HepG2 (cell line): ENCODE data around the gene NEURL1B. TPM values are rescaled to one million over a fixed set of nuclear protein-coding genes. Genes with fewer than 3 reads are reported as not detected.

ENCODE experiments used
- ATF7-NPFF ChIP-seq: sonication (generic); formaldehyde crosslinking; IDR thresholded peaks from 2 replicates; pipeline ENCODE4 v1.8.1; 2023; ENCODE audit warnings: mild to moderate bottlenecking, low read depth, missing genetic modification reagents, moderate library complexity
- FOXK1 ChIP-seq: sonication (generic); formaldehyde crosslinking; IDR thresholded peaks from 2 replicates; pipeline ENCODE4 v1.4.0; 2020; ENCODE audit warnings: low read depth, missing genetic modification reagents, borderline replicate concordance
- GATAD1 ChIP-seq: IDR thresholded peaks from 2 replicates; pipeline ENCODE4 v1.6.1; 2016; ENCODE audit warnings: missing genetic modification reagents, missing compliant biosample characterization
- HNRNPLL ChIP-seq: fragments of 200-400 bp; formaldehyde crosslinking; IDR thresholded peaks from 2 replicates; pipeline ENCODE4 v1.6.1; 2017; ENCODE audit warnings: mild to moderate bottlenecking, low read depth, low read length; ENCODE audit not compliant: poor library complexity, severe bottlenecking
- KDM5A ChIP-seq: fragments of 200-600 bp; sonication (generic); IDR thresholded peaks from 2 replicates; pipeline ENCODE4 v1.7.0; 2018; ENCODE audit warnings: antibody characterized with exemption, mild to moderate bottlenecking, low read length, borderline replicate concordance
- MAZ ChIP-seq, 2 experiments: sonication (generic) in 1 of 2; formaldehyde crosslinking in 1 of 2; IDR thresholded peaks; 2 replicates each; pipeline versions ENCODE4 v1.5.0 to v1.6.1; 2012 to 2020; ENCODE audit warnings: low read depth in 2 of 2, mild to moderate bottlenecking in 2 of 2, borderline replicate concordance in 1 of 2, improper control_type of control experiment in 1 of 2, low read length in 1 of 2, missing genetic modification reagents in 1 of 2, moderate library complexity in 1 of 2
- NAIF1 ChIP-seq: sonication (generic); formaldehyde crosslinking; IDR thresholded peaks from 2 replicates; pipeline ENCODE4 v1.5.0; 2020; ENCODE audit warnings: mild to moderate bottlenecking, missing genetic modification reagents, borderline replicate concordance
- TAF1 ChIP-seq: sonication (generic); formaldehyde crosslinking; IDR thresholded peaks from 2 replicates; pipeline ENCODE4 v1.4.0; 2020; ENCODE audit warnings: missing genetic modification reagents
- ZFP41 ChIP-seq: sonication (generic); formaldehyde crosslinking; IDR thresholded peaks from 2 replicates; pipeline ENCODE4 v1.4.0; 2020; ENCODE audit warnings: mild to moderate bottlenecking, missing genetic modification reagents, borderline replicate concordance
- polyA plus RNA-seq, 8 experiments: library from polyadenylated mRNA; depleted of rRNA in 3 of 8; stranded (reverse) in 7 of 8; unstranded in 1 of 8; fragments of >200 nt; fragmentation: Illumina TruSeq in 4 of 8; extraction: Trizol in 4 of 8; gene quantifications; 2 replicates each; pipeline versions ENCODE4 v1.2.1 to v1.2.3, GENCODE V29; 2011 to 2016; ENCODE audit warnings: low read depth in 4 of 8, missing spikeins in 1 of 8, mixed read lengths in 1 of 8; ENCODE audit not compliant: insufficient read depth in 1 of 8
- total RNA-seq, 5 experiments: library from RNA; depleted of rRNA; stranded (reverse); fragments of >200 nt; fragmentation: Illumina TruSeq; extraction: Trizol; gene quantifications; 2 replicates each; pipeline ENCODE4 v1.2.3, GENCODE V29; 2016; ENCODE audit warnings: low read depth in 1 of 5
- TF ChIP-seq, protein P1 (sequence below): sonication (generic); formaldehyde crosslinking; IDR thresholded peaks from 2 replicates; pipeline ENCODE4; 2020; ENCODE audit warnings: missing genetic modification reagents, mild to moderate bottlenecking, borderline replicate concordance
- TF ChIP-seq, protein P2 (sequence below): sonication (generic); formaldehyde crosslinking; IDR thresholded peaks from 2 replicates; pipeline ENCODE4 v1.4.0; 2020; ENCODE audit warnings: missing genetic modification reagents
- TF ChIP-seq, protein P3 (sequence below): sonication (generic); formaldehyde crosslinking; IDR thresholded peaks from 2 replicates; pipeline ENCODE4 v1.9.0; 2022; ENCODE audit warnings: missing genetic modification reagents, mild to moderate bottlenecking, borderline replicate concordance
- TF ChIP-seq, protein P4 (sequence below): sonication (generic); formaldehyde crosslinking; IDR thresholded peaks from 2 replicates; pipeline ENCODE4 v1.5.1; 2020; ENCODE audit warnings: missing genetic modification reagents, mild to moderate bottlenecking, borderline replicate concordance
- TF ChIP-seq, protein P5 (sequence below): sonication (generic); formaldehyde crosslinking; IDR thresholded peaks from 2 replicates; pipeline ENCODE4 v1.5.0; 2020; ENCODE audit warnings: missing genetic modification reagents

Gene NEURL1B
- total and polyA plus RNA-seq, 2 of the 13 experiments (the other 11 are each of a cell fraction or from before 2014, with no cell fraction given) = 0.09 to 0.13 TPM

DNA sequence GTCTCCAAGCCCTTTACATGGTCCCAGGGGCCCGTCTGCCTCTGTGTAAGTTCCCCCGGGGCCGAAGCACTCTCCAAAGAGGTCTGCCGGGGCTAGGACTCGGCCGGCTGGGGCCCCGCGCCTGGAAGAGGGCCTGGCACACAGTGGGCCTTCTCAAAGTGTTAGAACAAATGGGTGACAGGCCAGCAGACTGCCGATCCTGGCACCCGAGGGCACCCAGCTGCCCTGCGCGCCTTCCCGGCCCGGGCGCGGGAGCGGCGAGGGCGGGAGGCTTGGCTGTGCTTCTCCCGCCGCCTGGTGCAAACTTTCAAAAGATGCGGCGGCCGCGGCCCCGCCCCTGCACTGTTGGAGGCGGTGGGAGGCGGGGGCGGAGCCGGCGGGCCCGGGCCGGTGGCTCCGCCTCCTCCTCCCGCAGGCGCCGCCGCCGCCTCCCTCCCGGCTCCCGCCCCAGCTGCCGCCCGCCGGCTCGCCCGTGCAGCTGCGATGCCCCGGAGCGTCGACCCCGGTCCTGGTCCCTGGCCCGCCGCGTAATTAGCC is at the start of gene NEURL1B (continued):
- TF ChIP-seq, protein P1, sequence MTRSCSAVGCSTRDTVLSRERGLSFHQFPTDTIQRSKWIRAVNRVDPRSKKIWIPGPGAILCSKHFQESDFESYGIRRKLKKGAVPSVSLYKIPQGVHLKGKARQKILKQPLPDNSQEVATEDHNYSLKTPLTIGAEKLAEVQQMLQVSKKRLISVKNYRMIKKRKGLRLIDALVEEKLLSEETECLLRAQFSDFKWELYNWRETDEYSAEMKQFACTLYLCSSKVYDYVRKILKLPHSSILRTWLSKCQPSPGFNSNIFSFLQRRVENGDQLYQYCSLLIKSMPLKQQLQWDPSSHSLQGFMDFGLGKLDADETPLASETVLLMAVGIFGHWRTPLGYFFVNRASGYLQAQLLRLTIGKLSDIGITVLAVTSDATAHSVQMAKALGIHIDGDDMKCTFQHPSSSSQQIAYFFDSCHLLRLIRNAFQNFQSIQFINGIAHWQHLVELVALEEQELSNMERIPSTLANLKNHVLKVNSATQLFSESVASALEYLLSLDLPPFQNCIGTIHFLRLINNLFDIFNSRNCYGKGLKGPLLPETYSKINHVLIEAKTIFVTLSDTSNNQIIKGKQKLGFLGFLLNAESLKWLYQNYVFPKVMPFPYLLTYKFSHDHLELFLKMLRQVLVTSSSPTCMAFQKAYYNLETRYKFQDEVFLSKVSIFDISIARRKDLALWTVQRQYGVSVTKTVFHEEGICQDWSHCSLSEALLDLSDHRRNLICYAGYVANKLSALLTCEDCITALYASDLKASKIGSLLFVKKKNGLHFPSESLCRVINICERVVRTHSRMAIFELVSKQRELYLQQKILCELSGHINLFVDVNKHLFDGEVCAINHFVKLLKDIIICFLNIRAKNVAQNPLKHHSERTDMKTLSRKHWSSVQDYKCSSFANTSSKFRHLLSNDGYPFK (CRISPR knock-in tag) = no peak
- no peak for TF ChIP-seq NAIF1 (CRISPR knock-in tag)
- no peak for TF ChIP-seq TAF1 (CRISPR knock-in tag)
- 0 out of 2 replicates have a peak, but pooled peaks have one; percentile 14 for TF ChIP-seq MAZ (IDR thresholded peaks at IDR 0.05; ENCODE audit: borderline replicate concordance, low read depth, low read length)
- no peak for TF ChIP-seq MAZ (CRISPR knock-in tag; IDR thresholded peaks at IDR 0.05; ENCODE audit: low read depth)
- TF ChIP-seq KDM5A = no peak
- TF ChIP-seq GATAD1 = no peak
- TF ChIP-seq, protein P2, sequence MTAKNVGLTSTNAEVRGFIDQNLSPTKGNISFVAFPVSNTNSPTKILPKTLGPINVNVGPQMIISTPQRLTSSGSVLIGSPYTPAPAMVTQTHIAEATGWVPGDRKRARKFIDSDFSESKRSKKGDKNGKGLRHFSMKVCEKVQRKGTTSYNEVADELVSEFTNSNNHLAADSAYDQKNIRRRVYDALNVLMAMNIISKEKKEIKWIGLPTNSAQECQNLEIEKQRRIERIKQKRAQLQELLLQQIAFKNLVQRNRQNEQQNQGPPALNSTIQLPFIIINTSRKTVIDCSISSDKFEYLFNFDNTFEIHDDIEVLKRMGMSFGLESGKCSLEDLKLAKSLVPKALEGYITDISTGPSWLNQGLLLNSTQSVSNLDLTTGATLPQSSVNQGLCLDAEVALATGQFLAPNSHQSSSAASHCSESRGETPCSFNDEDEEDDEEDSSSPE (CRISPR knock-in tag) = peak; percentile 81
- no peak for TF ChIP-seq ZFP41 (CRISPR knock-in tag)
- 0 out of 2 replicates have a peak, but pooled peaks have one; percentile 3 for TF ChIP-seq ATF7-NPFF (CRISPR knock-in tag)
- no peak for TF ChIP-seq HNRNPLL
- TF ChIP-seq, protein P3, sequence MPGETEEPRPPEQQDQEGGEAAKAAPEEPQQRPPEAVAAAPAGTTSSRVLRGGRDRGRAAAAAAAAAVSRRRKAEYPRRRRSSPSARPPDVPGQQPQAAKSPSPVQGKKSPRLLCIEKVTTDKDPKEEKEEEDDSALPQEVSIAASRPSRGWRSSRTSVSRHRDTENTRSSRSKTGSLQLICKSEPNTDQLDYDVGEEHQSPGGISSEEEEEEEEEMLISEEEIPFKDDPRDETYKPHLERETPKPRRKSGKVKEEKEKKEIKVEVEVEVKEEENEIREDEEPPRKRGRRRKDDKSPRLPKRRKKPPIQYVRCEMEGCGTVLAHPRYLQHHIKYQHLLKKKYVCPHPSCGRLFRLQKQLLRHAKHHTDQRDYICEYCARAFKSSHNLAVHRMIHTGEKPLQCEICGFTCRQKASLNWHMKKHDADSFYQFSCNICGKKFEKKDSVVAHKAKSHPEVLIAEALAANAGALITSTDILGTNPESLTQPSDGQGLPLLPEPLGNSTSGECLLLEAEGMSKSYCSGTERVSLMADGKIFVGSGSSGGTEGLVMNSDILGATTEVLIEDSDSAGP (CRISPR knock-in tag) = 0 out of 2 replicates have a peak, but pooled peaks have one; percentile 9
- TF ChIP-seq, protein P4, sequence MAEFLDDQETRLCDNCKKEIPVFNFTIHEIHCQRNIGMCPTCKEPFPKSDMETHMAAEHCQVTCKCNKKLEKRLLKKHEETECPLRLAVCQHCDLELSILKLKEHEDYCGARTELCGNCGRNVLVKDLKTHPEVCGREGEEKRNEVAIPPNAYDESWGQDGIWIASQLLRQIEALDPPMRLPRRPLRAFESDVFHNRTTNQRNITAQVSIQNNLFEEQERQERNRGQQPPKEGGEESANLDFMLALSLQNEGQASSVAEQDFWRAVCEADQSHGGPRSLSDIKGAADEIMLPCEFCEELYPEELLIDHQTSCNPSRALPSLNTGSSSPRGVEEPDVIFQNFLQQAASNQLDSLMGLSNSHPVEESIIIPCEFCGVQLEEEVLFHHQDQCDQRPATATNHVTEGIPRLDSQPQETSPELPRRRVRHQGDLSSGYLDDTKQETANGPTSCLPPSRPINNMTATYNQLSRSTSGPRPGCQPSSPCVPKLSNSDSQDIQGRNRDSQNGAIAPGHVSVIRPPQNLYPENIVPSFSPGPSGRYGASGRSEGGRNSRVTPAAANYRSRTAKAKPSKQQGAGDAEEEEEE (CRISPR knock-in tag) = no peak
- no peak for TF ChIP-seq FOXK1 (CRISPR knock-in tag)
- TF ChIP-seq, protein P5, sequence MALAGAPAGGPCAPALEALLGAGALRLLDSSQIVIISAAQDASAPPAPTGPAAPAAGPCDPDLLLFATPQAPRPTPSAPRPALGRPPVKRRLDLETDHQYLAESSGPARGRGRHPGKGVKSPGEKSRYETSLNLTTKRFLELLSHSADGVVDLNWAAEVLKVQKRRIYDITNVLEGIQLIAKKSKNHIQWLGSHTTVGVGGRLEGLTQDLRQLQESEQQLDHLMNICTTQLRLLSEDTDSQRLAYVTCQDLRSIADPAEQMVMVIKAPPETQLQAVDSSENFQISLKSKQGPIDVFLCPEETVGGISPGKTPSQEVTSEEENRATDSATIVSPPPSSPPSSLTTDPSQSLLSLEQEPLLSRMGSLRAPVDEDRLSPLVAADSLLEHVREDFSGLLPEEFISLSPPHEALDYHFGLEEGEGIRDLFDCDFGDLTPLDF = 0 out of 2 replicates have a peak, but pooled peaks have one; percentile 39
